H9 (cell line): ENCODE results near the gene TEC. TPM values are rescaled to one million over a fixed set of nuclear protein-coding genes. Genes with fewer than 3 reads are reported as not detected.

Experiments
- DNase-seq: peaks from one replicate; pipeline ENCODE4 v3.0.0-alpha.2; 2017
- H2AFZ ChIP-seq: one replicate; pipeline ENCODE4 v1.6.1; 2013; ENCODE audit warnings: mild to moderate bottlenecking, low read length, control low read depth, moderate library complexity
- H2AK5ac ChIP-seq: 2 replicates; pipeline ENCODE4 v1.6.1; 2013; ENCODE audit warnings: low read length, control low read depth, mixed read lengths; ENCODE audit not compliant: insufficient read length
- H2BK120ac ChIP-seq: one replicate; pipeline ENCODE4 v1.6.1; 2013; ENCODE audit warnings: low read depth, mild to moderate bottlenecking, low read length, control low read depth, inconsistent platforms; ENCODE audit not compliant: poor library complexity, severe bottlenecking
- H2BK12ac ChIP-seq: 2 replicates; pipeline ENCODE4 v1.6.1; 2013; ENCODE audit warnings: low read length, control low read depth, mixed read lengths, low read depth; ENCODE audit not compliant: insufficient read length
- H2BK15ac ChIP-seq: 2 replicates; pipeline ENCODE4 v1.6.1; 2013; ENCODE audit warnings: low read depth, low read length, control low read depth
- H2BK20ac ChIP-seq: one replicate; pipeline ENCODE4 v1.6.1; 2013; ENCODE audit warnings: low read depth, mild to moderate bottlenecking, low read length, control low read depth, inconsistent platforms; ENCODE audit not compliant: poor library complexity, severe bottlenecking
- H2BK5ac ChIP-seq: 2 replicates; pipeline ENCODE4 v1.6.1; 2013; ENCODE audit warnings: low read length, control low read depth, mixed read lengths; ENCODE audit not compliant: insufficient read length
- H3K14ac ChIP-seq: 2 replicates; pipeline ENCODE4 v1.6.1; 2013; ENCODE audit warnings: low read length, control low read depth; ENCODE audit not compliant: insufficient read depth
- H3K18ac ChIP-seq: 2 replicates; pipeline ENCODE4 v1.6.1; 2013; ENCODE audit warnings: low read depth, mild to moderate bottlenecking, mixed read lengths, low read length, control low read depth; ENCODE audit not compliant: insufficient read length
- H3K23ac ChIP-seq: 2 replicates; pipeline ENCODE4 v1.6.1; 2013; ENCODE audit warnings: low read length, control low read depth, mixed read lengths, low read depth; ENCODE audit not compliant: insufficient read length
- H3K23me2 ChIP-seq: 2 replicates; pipeline ENCODE4 v1.6.1; 2013; ENCODE audit warnings: low read depth, mild to moderate bottlenecking, mixed read lengths, low read length, control low read depth; ENCODE audit not compliant: insufficient read length, poor library complexity, severe bottlenecking
- H3K27ac ChIP-seq: 2 replicates; pipeline ENCODE4 v1.5.1; 2013; ENCODE audit warnings: low read length, control low read depth, mixed read lengths, low read depth; ENCODE audit not compliant: insufficient read length
- H3K27me3 ChIP-seq: 2 replicates; pipeline ENCODE4 v1.6.1; 2013; ENCODE audit warnings: low read length, control low read depth, inconsistent platforms; ENCODE audit not compliant: insufficient read depth
- H3K4ac ChIP-seq: 2 replicates; pipeline ENCODE4 v1.6.1; 2013; ENCODE audit warnings: low read depth, mild to moderate bottlenecking, control low read depth, inconsistent platforms, low read length, moderate library complexity
- H3K4me1 ChIP-seq: 2 replicates; pipeline ENCODE4 v1.6.1; 2013; ENCODE audit warnings: low read length, control low read depth, inconsistent platforms; ENCODE audit not compliant: insufficient read depth
- H3K4me2 ChIP-seq: 2 replicates; pipeline ENCODE4 v1.6.1; 2013; ENCODE audit warnings: low read length, control low read depth, mixed read lengths; ENCODE audit not compliant: insufficient read length, insufficient read depth
- H3K56ac ChIP-seq: 2 replicates; pipeline ENCODE4 v1.6.1; 2013; ENCODE audit warnings: low read depth, mild to moderate bottlenecking, mixed read lengths, low read length, control low read depth; ENCODE audit not compliant: insufficient read length
- H3K79me1 ChIP-seq: 2 replicates; pipeline ENCODE4 v1.6.1; 2013; ENCODE audit warnings: low read depth, mild to moderate bottlenecking, moderate library complexity, low read length, control low read depth, inconsistent platforms; ENCODE audit not compliant: insufficient read depth, poor library complexity, severe bottlenecking
- H3K79me2 ChIP-seq: 2 replicates; pipeline ENCODE4 v1.6.1; 2013; ENCODE audit warnings: low read length, control low read depth, inconsistent platforms; ENCODE audit not compliant: insufficient read depth
- H3K9ac ChIP-seq: 2 replicates; pipeline ENCODE4 v1.6.1; 2013; ENCODE audit warnings: low read length, control low read depth, mixed read lengths; ENCODE audit not compliant: insufficient read length; ENCODE audit errors: extremely low read depth
- H3K9me3 ChIP-seq: one replicate; pipeline ENCODE4 v1.6.1; 2013; ENCODE audit warnings: low read depth, low read length, inconsistent platforms; ENCODE audit not compliant: control insufficient read depth
- H3T11ph ChIP-seq: one replicate; pipeline ENCODE4 v1.6.1; 2013; ENCODE audit warnings: mild to moderate bottlenecking, low read length, control low read depth, inconsistent platforms
- H4K20me1 ChIP-seq: one replicate; pipeline ENCODE4 v1.6.1; 2013; ENCODE audit not compliant: control insufficient read depth, insufficient read length, insufficient read depth
- H4K5ac ChIP-seq: 2 replicates; pipeline ENCODE4 v1.6.1; 2013; ENCODE audit warnings: low read depth, mild to moderate bottlenecking, mixed read lengths, low read length, control low read depth; ENCODE audit not compliant: insufficient read length
- H4K8ac ChIP-seq: replicated peaks from 2 replicates; pipeline ENCODE4 v1.6.1; 2013; ENCODE audit warnings: low read length, control low read depth, mixed read lengths, low read depth; ENCODE audit not compliant: insufficient read length
- H4K91ac ChIP-seq: 2 replicates; pipeline ENCODE4 v1.6.1; 2013; ENCODE audit warnings: low read depth, mild to moderate bottlenecking, moderate library complexity, mixed read lengths, low read length, control low read depth; ENCODE audit not compliant: insufficient read length
- H3K27ac Mint-ChIP-seq, 3 experiments: 2 replicates in 2 of 3; 3 replicates in 1 of 3; pipeline ENCODE4 v1.8.0; 2020 to 2021; ENCODE audit warnings: mixed read lengths in 3 of 3, mild to moderate bottlenecking in 1 of 3, moderate library complexity in 1 of 3
- H3K27me3 Mint-ChIP-seq: 2 replicates; pipeline ENCODE4 v1.8.0; 2021; ENCODE audit warnings: low read depth, mild to moderate bottlenecking, moderate library complexity, mixed read lengths
- H3K36me3 Mint-ChIP-seq, 3 experiments: 2 replicates in 2 of 3; 3 replicates in 1 of 3; pipeline ENCODE4 v1.8.0; 2020 to 2021; ENCODE audit warnings: low read depth in 3 of 3, mixed read lengths in 3 of 3; ENCODE audit not compliant: insufficient read depth in 1 of 3
- H3K4me1 Mint-ChIP-seq, 2 experiments: 2 replicates each; pipeline ENCODE4 v1.8.0; 2020; ENCODE audit warnings: mixed read lengths in 2 of 2
- H3K4me3 Mint-ChIP-seq, 2 experiments: 2 replicates in 1 of 2; 3 replicates in 1 of 2; pipeline ENCODE4 v1.8.0; 2020 to 2021; ENCODE audit warnings: mild to moderate bottlenecking in 2 of 2, mixed read lengths in 2 of 2, moderate library complexity in 1 of 2
- H3K9me3 Mint-ChIP-seq, 2 experiments: 2 replicates in 1 of 2; 3 replicates in 1 of 2; pipeline ENCODE4 v1.8.0; 2020; ENCODE audit warnings: mild to moderate bottlenecking in 2 of 2, mixed read lengths in 2 of 2, moderate library complexity in 1 of 2
- CTCF ChIP-seq: fragments of 200-600 bp; sonication (generic); conservative IDR thresholded peaks from 3 replicates; pipeline ENCODE4 v1.8.0; 2021; ENCODE audit warnings: antibody characterized with exemption, mild to moderate bottlenecking
- WGBS: extraction: QIAGEN DNeasy Blood & Tissue Kit; methylation state at CpG from one replicate; pipeline ENCODE4 v1.1.7; 2013; ENCODE audit warnings: missing lambda C conversion rate, low lambda C conversion rate, mixed read lengths; ENCODE audit not compliant: insufficient read length; ENCODE audit errors: extremely low coverage; 5-methylcytosine and 5-hydroxymethylcytosine counted together
- total RNA-seq: library from RNA; stranded (reverse); gene quantifications from 2 replicates; pipeline ENCODE4 v1.2.1, GENCODE V29; 2021

The TEC gene
- total RNA-seq, 1 experiment from 2014 or later, result 1.8 TPM

GRCh38 chr4:48228949-48229348, 40.7 kb downstream of the TEC start:
- Mint-ChIP-seq H3K9me3 (no peaks in the 10 kb centered on the region), H3K4me3 (no peak overlapping the region), H3K27ac (no peak overlapping the region), H3K27me3 (no peaks in the 10 kb centered on the region), H3K4me1 (peaks cover 14 to 18% of the 10 kb centered on the region in 2 experiments), H3K36me3 (no peaks in the 10 kb centered on the region)
- H4K8ac ChIP-seq, result no peak overlapping the region
- H4K5ac ChIP-seq, result no peak overlapping the region
- H2BK5ac ChIP-seq, result no peak overlapping the region
- H3K56ac ChIP-seq, result no peak overlapping the region
- H3K23me2 ChIP-seq, result no peaks in the 10 kb centered on the region
- no peaks in the 10 kb centered on the region for H3K79me2 ChIP-seq
- H3K79me1 ChIP-seq, result no peaks in the 10 kb centered on the region
- no peaks in the 10 kb centered on the region for H4K20me1 ChIP-seq
- H3K27ac ChIP-seq, result no peak overlapping the region
- WGBS, result no CpG with 5 or more reads among the region's 1 CpG
- H3T11ph ChIP-seq, result no peak overlapping the region
- no peak overlapping the region for H2BK15ac ChIP-seq
- H3K4me1 ChIP-seq, result no peaks in the 10 kb centered on the region
- H3K18ac ChIP-seq, result no peak overlapping the region
- H3K4ac ChIP-seq, result no peak overlapping the region
- H4K91ac ChIP-seq, result no peak overlapping the region
- no peak overlapping the region for H3K14ac ChIP-seq
- H2AK5ac ChIP-seq, result no peak overlapping the region
- H3K23ac ChIP-seq, result no peak overlapping the region
- H3K27me3 ChIP-seq, result no peaks in the 10 kb centered on the region
- no peak overlapping the region for H3K4me2 ChIP-seq
- H2BK120ac ChIP-seq, result no peak overlapping the region
- no peak overlapping the region for H2AFZ ChIP-seq
- no peak overlapping the region for H2BK12ac ChIP-seq
- H3K9ac ChIP-seq, result no peak overlapping the region
- no peak overlapping the region for H2BK20ac ChIP-seq
- no peak for DNase-seq
- H3K9me3 ChIP-seq, result no peaks in the 10 kb centered on the region
- no peak for TF ChIP-seq CTCF
